HG03575 (cell line): ENCODE measurements around the gene MAGEE2.
"Not testable (repeated sequence)": the region's sequence is repeated elsewhere in the genome, so short reads cannot be mapped to it uniquely, and the experiment has no call there.

ENCODE experiments used
- ATAC-seq: cut with Tn5 transposase; IDR thresholded peaks from one replicate; pipeline ENCODE4 v1.9.1; 2021; ENCODE audit not compliant: unreplicated experiment, insufficient number of reproducible peaks, low FRiP score; ENCODE audit errors: extremely low read depth

MAGEE2 gene

DNA sequence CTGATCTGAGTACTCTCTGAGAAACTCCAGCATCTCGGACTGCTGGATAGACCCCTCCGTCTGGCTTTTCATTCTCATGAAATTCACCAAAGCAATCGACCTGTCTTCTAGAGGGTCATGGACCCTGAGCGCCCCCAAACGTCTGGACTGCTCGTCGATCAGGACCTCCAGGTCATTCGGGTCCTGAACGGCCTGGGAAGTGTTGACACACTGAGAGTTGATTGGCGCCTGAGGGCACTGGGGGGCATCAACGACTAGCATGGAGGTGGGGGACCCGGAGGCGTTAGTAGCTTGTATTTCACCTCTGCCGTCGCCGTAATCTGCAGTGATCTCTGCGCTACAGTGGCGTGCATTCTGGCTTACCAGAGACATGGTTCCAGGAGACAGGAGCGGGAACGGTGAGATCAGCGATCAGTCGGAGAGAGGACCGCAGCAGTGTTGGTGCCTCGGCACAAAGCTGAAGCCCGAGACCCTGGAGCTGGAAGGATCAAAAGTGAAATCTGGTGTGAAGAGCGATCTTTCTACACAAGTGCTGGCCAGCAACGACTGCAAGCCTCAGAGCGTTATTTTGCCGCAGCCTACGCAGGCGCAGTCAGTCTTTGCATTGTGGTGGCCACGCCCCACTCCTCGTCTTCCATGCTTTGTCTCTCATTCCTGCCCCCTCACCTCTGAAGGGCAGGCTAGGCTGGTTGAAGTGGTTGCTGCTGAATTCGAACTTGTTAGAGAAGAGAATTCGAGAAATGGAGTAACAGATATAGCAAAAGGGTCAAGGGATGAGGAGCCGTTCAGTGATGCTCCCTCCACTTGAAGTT is at the start of gene MAGEE2:
TSS of gene MAGEE2 (minus strand) at position 575 of the 812 bp plus-strand sequence. CDS start at position 372, 203 bp downstream.
- no peak for ATAC-seq

GRCh38 chrX:75786290-75786689 is 1.2 kb upstream of the MAGEE2 start:
- no peak for ATAC-seq

DNA sequence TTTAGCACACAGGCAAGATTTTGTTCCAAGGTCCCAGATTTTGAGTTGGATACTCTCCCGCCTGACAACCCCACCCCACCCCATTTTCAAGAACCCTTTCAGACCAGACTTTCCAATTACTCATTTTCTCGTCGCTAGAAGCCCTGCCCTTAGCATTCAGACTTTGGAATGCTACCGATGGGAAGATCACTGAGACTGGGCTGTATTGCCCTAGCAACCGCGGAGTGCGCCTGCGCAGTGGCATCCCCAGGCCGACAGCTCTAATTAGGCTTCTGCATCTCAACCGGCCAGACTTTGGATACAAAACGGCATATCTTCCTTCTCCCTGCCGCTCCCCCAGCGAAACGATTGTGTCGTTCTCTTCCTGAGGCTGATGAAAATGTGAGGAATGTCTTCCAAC is 3.4 kb downstream of the MAGEE2 start:
- ATAC-seq: no peak

- not testable (repeated sequence) for ATAC-seq
Observed at GRCh38 chrX:75768063-75768462, 17.0 kb downstream of the MAGEE2 start.

- no peak for ATAC-seq
Observed at GRCh38 chrX:75748431-75748830, 36.6 kb downstream of the MAGEE2 start.

DNA sequence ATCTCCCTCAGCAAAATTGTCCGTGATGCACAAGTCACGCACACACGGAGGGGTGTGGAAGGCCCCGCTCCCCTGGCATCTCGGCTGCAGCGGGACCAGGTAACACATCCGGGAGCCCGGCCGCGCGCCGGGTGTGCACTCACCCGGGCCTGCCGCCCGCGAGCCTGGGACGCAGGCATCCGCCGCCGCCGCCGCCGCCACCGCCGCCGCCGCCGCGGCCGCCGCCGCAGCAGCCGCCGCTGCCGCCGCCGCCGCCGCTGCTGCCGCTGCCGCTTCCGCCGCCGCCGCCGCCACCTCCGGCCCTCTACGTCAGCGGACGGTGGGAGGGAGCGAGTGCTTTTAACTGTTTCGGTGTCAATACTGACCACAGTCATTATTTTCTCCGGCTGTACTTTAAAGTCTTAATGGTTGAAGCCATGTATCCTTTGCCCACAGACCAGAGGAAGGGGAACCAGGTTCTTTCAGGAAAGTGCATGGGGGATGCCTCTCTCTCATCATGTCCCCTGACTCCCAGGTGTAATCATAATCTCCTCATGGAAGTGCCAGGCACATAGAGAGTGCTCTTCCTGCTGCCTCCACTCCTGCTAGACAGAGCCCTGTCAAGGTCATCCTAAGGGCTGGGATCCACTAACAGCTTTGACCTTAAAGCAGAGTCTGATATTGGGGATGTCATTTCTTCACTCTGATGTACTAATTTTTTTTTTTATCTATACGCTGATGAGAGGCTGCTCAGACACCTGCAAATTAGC is 38.0 kb downstream of the MAGEE2 start:
- ATAC-seq: no peak
